Right lobe of liver (tissue), 4 donors: ENCODE data around the gene RBP3.

Experiments
- POLR2A ChIP-seq: fragments of 450-650 bp; IDR thresholded peaks from one replicate; pipeline ENCODE4 v1.6.1; 2017; ENCODE audit warnings: antibody characterized with exemption, mild to moderate bottlenecking
- TF ChIP-seq, protein P1 (sequence below), 4 donors: fragments of 200-600 bp in 3 of 4; fragments of 450-650 bp in 1 of 4; IDR thresholded peaks; one replicate each; pipeline versions ENCODE4 v1.5.1 to v1.8.0; 2016 to 2022; ENCODE audit warnings: antibody characterized with exemption in 4 of 4, mild to moderate bottlenecking in 2 of 4
- donor health status: DM: no; HTN: no; CAD: no.
- donor health status: DM: no; HTN: no; CAD: no.
- donor health status: DM: no; HTN: yes; CAD: no.

DNA sequence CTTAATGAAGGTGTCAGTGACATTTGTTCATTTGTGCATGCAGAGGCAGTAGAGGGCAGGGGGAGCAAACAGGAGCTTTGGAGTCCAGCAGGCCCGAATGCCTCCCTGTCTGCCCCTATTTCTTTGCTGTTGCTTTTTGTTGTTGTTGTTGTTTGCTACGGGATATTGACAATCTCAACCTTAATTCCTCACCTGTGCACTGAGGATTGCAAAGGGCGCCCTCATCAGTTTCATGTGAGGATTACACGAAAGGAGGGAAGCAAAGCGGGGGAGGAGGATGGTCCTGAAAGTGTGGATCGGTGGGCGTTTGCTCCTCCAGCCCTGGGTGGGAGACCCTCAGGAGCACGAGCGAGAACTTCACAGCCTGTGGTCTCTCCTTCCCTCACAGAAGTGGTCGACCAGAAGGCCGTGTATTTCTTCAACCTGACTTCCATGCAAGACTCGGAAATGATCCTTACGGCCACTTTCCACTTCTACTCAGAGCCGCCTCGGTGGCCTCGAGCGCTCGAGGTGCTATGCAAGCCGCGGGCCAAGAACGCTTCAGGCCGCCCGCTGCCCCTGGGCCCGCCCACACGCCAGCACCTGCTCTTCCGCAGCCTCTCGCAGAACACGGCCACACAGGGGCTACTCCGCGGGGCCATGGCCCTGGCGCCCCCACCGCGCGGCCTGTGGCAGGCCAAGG lies 38.6 kb upstream of the RBP3 start:
- TF ChIP-seq, protein P1, sequence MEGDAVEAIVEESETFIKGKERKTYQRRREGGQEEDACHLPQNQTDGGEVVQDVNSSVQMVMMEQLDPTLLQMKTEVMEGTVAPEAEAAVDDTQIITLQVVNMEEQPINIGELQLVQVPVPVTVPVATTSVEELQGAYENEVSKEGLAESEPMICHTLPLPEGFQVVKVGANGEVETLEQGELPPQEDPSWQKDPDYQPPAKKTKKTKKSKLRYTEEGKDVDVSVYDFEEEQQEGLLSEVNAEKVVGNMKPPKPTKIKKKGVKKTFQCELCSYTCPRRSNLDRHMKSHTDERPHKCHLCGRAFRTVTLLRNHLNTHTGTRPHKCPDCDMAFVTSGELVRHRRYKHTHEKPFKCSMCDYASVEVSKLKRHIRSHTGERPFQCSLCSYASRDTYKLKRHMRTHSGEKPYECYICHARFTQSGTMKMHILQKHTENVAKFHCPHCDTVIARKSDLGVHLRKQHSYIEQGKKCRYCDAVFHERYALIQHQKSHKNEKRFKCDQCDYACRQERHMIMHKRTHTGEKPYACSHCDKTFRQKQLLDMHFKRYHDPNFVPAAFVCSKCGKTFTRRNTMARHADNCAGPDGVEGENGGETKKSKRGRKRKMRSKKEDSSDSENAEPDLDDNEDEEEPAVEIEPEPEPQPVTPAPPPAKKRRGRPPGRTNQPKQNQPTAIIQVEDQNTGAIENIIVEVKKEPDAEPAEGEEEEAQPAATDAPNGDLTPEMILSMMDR (IDR thresholded peaks at IDR 0.05), result peak in 1 of 4 donors; percentile 12
- TF ChIP-seq POLR2A, result no peak
